Measurements from ENCODE around the gene RASIP1.
"Not testable (repeated sequence)": the region's sequence is repeated elsewhere in the genome, so short reads cannot be mapped to it uniquely, and the experiment has no call there.

Gene RASIP1

DNA sequence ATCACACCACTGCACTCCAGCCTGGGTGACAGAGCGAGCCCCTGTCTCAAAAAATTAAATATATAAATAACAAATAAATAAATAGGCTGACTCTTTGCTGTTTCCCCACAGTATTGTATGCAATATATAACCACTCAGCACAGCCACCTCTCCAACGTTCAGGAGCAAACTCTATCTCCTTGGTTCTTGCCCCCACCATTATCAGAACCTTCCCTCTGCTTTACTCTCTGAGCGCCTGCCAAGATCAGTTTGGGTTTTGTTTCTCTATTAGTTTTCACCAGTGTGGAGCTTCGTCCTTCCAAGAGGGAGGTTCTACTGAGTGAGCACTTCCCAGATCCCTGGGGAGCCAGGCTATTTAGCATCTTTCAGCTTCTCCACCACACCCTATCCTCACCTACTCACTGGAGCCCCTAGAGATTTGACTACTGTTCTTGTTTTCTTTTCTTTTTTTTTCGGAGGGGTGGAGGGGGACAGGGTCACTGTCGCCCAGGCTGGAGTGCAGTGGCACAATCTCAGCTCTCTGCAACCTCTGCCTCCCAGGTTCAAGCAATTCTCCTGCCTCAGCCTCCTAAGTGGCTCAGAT lies 27.9 kb upstream of the RASIP1 start:
- not testable (repeated sequence) for H3K4me1 Mint-ChIP-seq (ENCODE audit: low read depth)
- peaks cover 22% of the 10 kb centered on the region for H3K27me3 Mint-ChIP-seq (ENCODE audit: low read depth)

DNA sequence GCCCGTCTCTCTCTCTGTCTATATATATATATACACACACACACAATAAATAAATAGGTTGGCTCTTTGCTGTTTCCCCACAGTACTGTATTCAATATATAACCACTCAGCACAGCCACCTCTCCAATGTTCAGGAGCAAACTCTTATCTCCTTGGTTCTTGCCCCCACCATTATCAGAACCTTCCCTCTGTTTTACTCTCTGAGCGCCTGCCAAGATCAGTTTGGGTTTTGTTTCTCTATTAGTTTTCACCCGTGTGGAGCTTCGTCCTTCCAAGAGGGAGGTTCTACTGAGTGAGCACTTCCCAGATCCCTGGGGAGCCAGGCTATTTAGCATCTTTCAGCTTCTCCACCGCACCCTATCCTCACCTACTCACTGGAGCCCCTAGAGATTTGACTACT lies 25.4 kb upstream of the RASIP1 start:
- peaks cover 29% of the 10 kb centered on the region for H3K27me3 Mint-ChIP-seq (ENCODE audit: low read depth)
- H3K9me3 Mint-ChIP-seq; H3K36me3 Mint-ChIP-seq (ENCODE audit: low read depth); H3K27ac Mint-ChIP-seq; H3K4me1 Mint-ChIP-seq (ENCODE audit: low read depth); H3K4me3 Mint-ChIP-seq: not testable (repeated sequence)

More for the DNA sequence above, 27.9 kb upstream of the RASIP1 start:
- H3K27ac Mint-ChIP-seq; H3K36me3 Mint-ChIP-seq (ENCODE audit: low read depth); H3K9me3 Mint-ChIP-seq; H3K4me3 Mint-ChIP-seq: not testable (repeated sequence)

DNA sequence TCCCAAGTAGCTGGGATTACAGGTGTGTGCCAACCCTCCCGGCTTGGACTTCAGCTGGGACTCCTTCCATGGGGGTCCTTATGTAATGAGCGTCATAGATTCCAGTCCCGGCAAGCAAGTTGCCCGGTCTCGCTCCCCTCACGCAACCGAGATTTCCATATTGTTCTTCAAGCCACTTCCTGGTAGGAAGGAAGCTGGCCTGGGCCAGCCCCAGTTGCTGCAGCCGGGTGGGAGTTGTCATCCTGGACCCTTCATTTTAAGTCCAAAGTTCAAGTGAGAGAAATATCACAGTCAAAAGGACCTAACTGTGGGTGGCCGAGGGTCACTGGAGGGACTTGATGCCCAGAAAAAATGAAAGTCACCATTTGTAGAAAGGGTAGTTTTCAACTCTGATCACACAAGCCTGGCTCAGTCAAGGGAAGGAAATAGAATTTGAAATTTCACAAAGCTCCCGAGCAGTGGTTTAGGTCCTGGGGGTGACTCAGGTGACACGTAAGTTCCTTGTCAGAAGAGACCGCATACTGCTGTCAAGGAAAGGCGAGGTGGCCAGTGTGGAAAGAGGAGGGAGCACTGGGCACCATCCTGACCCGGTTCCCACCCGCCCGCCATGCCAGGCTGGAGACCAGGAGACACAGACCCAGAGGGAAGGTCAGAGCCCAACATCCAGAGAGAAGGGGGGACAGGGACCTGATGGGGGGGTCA lies 20.2 kb upstream of the RASIP1 start:
- Mint-ChIP-seq H3K4me1 (ENCODE audit: low read depth) (peaks cover 4% of the 10 kb centered on the region), H3K27me3 (ENCODE audit: low read depth) (peaks cover 17% of the 10 kb centered on the region), H3K36me3 (ENCODE audit: low read depth) (no peaks in the 10 kb centered on the region), H3K9me3 (no peaks in the 10 kb centered on the region), H3K4me3 (no peak overlapping the region), H3K27ac (peak overlapping the region; percentile 11)

- H3K27me3 Mint-ChIP-seq (ENCODE audit: low read depth), result peaks cover 29% of the 10 kb centered on the region
- no peaks in the 10 kb centered on the region for H3K9me3 Mint-ChIP-seq
- no peak overlapping the region for H3K27ac Mint-ChIP-seq
- peaks cover 15% of the 10 kb centered on the region for H3K4me1 Mint-ChIP-seq (ENCODE audit: low read depth)
- no peak overlapping the region for H3K4me3 Mint-ChIP-seq
- no peaks in the 10 kb centered on the region for H3K36me3 Mint-ChIP-seq (ENCODE audit: low read depth)
Measured at GRCh38 chr19:48757741-48758144, 17.3 kb upstream of the RASIP1 start.

DNA sequence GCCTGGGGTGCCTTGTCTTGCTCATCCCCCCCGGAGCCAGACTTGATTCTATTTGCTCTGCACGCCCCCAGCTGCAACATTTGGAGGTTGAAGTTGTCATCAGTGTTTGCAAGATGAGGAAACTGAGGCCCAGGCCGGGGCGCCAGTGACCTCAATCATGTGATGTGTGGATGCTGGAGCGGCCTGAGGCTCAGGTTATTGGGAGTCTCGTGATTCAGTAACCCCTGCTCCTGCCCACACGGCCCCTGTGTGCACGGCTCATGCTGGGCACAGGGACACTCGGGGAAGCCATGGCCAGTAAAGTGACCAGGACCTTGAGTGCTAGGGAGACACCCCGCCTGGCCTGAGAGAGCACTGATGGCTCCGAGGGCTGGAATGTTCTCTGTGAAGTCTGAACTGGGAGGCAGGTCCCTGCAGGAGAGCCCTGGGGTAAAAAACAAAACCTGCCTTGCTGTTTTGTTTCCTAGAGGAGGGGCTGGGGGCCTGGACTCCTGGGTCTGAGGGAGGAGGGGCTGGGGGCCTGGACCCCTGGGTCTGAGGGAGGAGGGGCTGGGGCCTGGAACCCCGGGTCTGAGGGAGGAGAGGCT lies 16.8 kb upstream of the RASIP1 start:
- Mint-ChIP-seq H3K4me3 (no peak overlapping the region), H3K27me3 (ENCODE audit: low read depth) (peaks cover 27% of the 10 kb centered on the region), H3K36me3 (ENCODE audit: low read depth) (no peaks in the 10 kb centered on the region), H3K27ac (no peak overlapping the region), H3K9me3 (no peaks in the 10 kb centered on the region), H3K4me1 (ENCODE audit: low read depth) (peaks cover 16% of the 10 kb centered on the region)

GRCh38 chr19:48756686-48757085 lies 16.3 kb upstream of the RASIP1 start:
- H3K4me3 Mint-ChIP-seq, result no peak overlapping the region
- H3K36me3 Mint-ChIP-seq (ENCODE audit: low read depth), result no peaks in the 10 kb centered on the region
- H3K27ac Mint-ChIP-seq, result no peak overlapping the region
- H3K27me3 Mint-ChIP-seq (ENCODE audit: low read depth), result peaks cover 30% of the 10 kb centered on the region
- H3K9me3 Mint-ChIP-seq, result no peaks in the 10 kb centered on the region
- H3K4me1 Mint-ChIP-seq (ENCODE audit: low read depth), result peaks cover 18% of the 10 kb centered on the region

DNA sequence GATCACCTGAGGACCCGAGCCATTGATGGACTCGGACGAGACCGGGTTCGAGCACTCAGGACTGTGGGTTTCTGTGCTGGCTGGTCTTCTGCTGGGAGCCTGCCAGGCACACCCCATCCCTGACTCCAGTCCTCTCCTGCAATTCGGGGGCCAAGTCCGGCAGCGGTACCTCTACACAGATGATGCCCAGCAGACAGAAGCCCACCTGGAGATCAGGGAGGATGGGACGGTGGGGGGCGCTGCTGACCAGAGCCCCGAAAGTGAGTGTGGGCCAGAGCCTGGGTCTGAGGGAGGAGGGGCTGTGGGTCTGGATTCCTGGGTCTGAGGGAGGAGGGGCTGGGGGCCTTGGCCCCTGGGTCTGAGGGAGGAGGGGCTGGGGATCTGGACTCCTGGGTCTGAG lies 15.8 kb upstream of the RASIP1 start:
- peaks cover 31% of the 10 kb centered on the region for H3K27me3 Mint-ChIP-seq (ENCODE audit: low read depth)
- H3K9me3 Mint-ChIP-seq, result no peaks in the 10 kb centered on the region
- H3K27ac Mint-ChIP-seq, result no peak overlapping the region
- peaks cover 20% of the 10 kb centered on the region for H3K4me1 Mint-ChIP-seq (ENCODE audit: low read depth)
- no peak overlapping the region for H3K4me3 Mint-ChIP-seq
- no peaks in the 10 kb centered on the region for H3K36me3 Mint-ChIP-seq (ENCODE audit: low read depth)

- H3K36me3 Mint-ChIP-seq (ENCODE audit: low read depth), result no peaks in the 10 kb centered on the region
- H3K27ac Mint-ChIP-seq, result no peak overlapping the region
- peaks cover 23% of the 10 kb centered on the region for H3K4me1 Mint-ChIP-seq (ENCODE audit: low read depth)
- H3K27me3 Mint-ChIP-seq (ENCODE audit: low read depth), result peaks cover 31% of the 10 kb centered on the region
- H3K9me3 Mint-ChIP-seq, result no peaks in the 10 kb centered on the region
- no peak overlapping the region for H3K4me3 Mint-ChIP-seq
Measured at GRCh38 chr19:48755787-48756186, 15.4 kb upstream of the RASIP1 start.

GRCh38 chr19:48755084-48755641 lies 14.8 kb upstream of the RASIP1 start, which contains the start of gene FGF21:
FGF21 (plus strand) TSS chr19:48755524; CDS start chr19:48756237, 713 bp downstream.
- H3K36me3 Mint-ChIP-seq (ENCODE audit: low read depth), result no peaks in the 10 kb centered on the region
- H3K4me3 Mint-ChIP-seq, result no peak within 1 kb of the TSS
- no peaks in the 10 kb centered on the region for H3K9me3 Mint-ChIP-seq
- H3K27ac Mint-ChIP-seq, result no peak within 1 kb of the TSS
- peaks cover 25% of the 10 kb centered on the region for H3K27me3 Mint-ChIP-seq (ENCODE audit: low read depth)
- H3K4me1 Mint-ChIP-seq (ENCODE audit: low read depth), result peaks cover 19% of the 10 kb centered on the region

GRCh38 chr19:48752496-48753365 lies 12.3 kb upstream of the RASIP1 start, which contains the start of gene FUT1:
FUT1 (minus strand) TSS chr19:48752641; CDS start chr19:48751281, 1,360 bp downstream.
- Mint-ChIP-seq H3K4me3 (peak within 1 kb of the TSS; percentile 74), H3K9me3 (no peaks in the 10 kb centered on the region), H3K36me3 (ENCODE audit: low read depth) (no peaks in the 10 kb centered on the region), H3K27ac (no peak within 1 kb of the TSS), H3K4me1 (ENCODE audit: low read depth) (peaks cover 19% of the 10 kb centered on the region), H3K27me3 (ENCODE audit: low read depth) (peaks cover 25% of the 10 kb centered on the region)

GRCh38 chr19:48751845-48752495 lies 11.6 kb upstream of the RASIP1 start:
- Mint-ChIP-seq H3K27me3 (ENCODE audit: low read depth) (peaks cover 25% of the 10 kb centered on the region), H3K27ac (no peak overlapping the region), H3K9me3 (no peaks in the 10 kb centered on the region)

GRCh38 chr19:48750771-48751504 lies 10.5 kb upstream of the RASIP1 start:
- H3K36me3 Mint-ChIP-seq (ENCODE audit: low read depth), result no peaks in the 10 kb centered on the region
- peaks cover 30% of the 10 kb centered on the region for H3K27me3 Mint-ChIP-seq (ENCODE audit: low read depth)
- peak overlapping the region; percentile 51 for H3K4me3 Mint-ChIP-seq
- H3K27ac Mint-ChIP-seq, result peak overlapping the region; percentile 71
- H3K9me3 Mint-ChIP-seq, result no peaks in the 10 kb centered on the region
- H3K4me1 Mint-ChIP-seq (ENCODE audit: low read depth), result peaks cover 24% of the 10 kb centered on the region

More at GRCh38 chr19:48751845-48752495, 11.6 kb upstream of the RASIP1 start:
- Mint-ChIP-seq H3K36me3 (ENCODE audit: low read depth) (no peaks in the 10 kb centered on the region), H3K4me1 (ENCODE audit: low read depth) (peaks cover 21% of the 10 kb centered on the region), H3K4me3 (peak overlapping the region; percentile 73)

DNA sequence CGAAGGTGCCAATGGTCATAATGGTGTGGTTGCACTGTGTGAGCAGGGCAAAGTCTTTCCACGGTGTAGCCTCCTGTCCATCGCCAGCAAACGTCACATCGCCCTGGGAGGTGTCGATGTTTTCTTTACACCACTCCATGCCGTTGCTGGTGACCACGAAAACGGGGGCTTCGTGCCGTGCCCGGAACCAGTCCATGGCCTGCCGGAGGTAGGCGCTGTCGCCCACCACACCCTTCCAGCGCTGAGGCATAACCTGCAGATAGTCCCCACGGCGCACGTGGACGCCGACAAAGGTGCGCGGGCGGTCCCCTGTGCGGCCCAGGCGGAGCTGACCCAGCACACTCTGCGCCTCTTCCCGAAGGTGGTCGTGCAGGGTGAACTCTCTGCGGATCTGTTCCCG lies 9.9 kb upstream of the RASIP1 start:
- Mint-ChIP-seq H3K27ac (no peak overlapping the region), H3K4me3 (no peak overlapping the region), H3K36me3 (ENCODE audit: low read depth) (no peaks in the 10 kb centered on the region), H3K9me3 (no peaks in the 10 kb centered on the region), H3K4me1 (ENCODE audit: low read depth) (peaks cover 26% of the 10 kb centered on the region), H3K27me3 (ENCODE audit: low read depth) (peaks cover 30% of the 10 kb centered on the region)

All from T-helper 1 cell treated with Interleukin-12 subunit alpha and Interleukin-12 subunit beta and Interleukin-4 antibody, amounts not matched to agents 30 μg/mL and 1 μg/mL, for 36 hours (primary cell).